Fibroblast of mammary gland (primary cell): Measurements from ENCODE around the gene KIF25.
A peak's percentile ranks its signal among the peaks of the same experiment; 100 is the strongest.

ENCODE experiments used
- DNase-seq: peaks from one replicate; pipeline ENCODE4 v3.0.0-alpha.2; 2010; ENCODE audit warnings: low read depth
- H3K4me3 ChIP-seq: 2 replicates; pipeline ENCODE4 v1.5.1; 2011; ENCODE audit warnings: low read depth, mild to moderate bottlenecking, low read length, moderate library complexity; ENCODE audit not compliant: control insufficient read depth
- CTCF ChIP-seq: conservative IDR thresholded peaks from 2 replicates; pipeline ENCODE4 v1.5.1; 2011; ENCODE audit warnings: low read depth, low read length, inconsistent platforms; ENCODE audit not compliant: control insufficient read depth, insufficient read depth

KIF25 gene

GRCh38 chr6:168086616-168087015 lies 89.1 kb downstream of the KIF25 start:
- no peak for DNase-seq
- no peak overlapping the region for H3K4me3 ChIP-seq
- TF ChIP-seq CTCF, result no peak

GRCh38 chr6:168087436-168088160 lies 90.1 kb downstream of the KIF25 start:
- no peak overlapping the region for H3K4me3 ChIP-seq
- DNase-seq, result no peak
- TF ChIP-seq CTCF, result no peak

GRCh38 chr6:168088161-168089053 lies 90.9 kb downstream of the KIF25 start:
- DNase-seq, result peak; percentile 2
- TF ChIP-seq CTCF, result no peak
- H3K4me3 ChIP-seq, result no peak overlapping the region

GRCh38 chr6:168089186-168090063 lies 92.0 kb downstream of the KIF25 start:
- no peak overlapping the region for H3K4me3 ChIP-seq
- DNase-seq, result no peak
- no peak for TF ChIP-seq CTCF

- H3K4me3 ChIP-seq, result no peak overlapping the region
- no peak for DNase-seq
- no peak for TF ChIP-seq CTCF
These were observed 92.7 kb downstream of the KIF25 start for GRCh38 chr6:168090064-168090690.

- TF ChIP-seq CTCF, result no peak
- H3K4me3 ChIP-seq, result no peak overlapping the region
- no peak for DNase-seq
These were observed 93.2 kb downstream of the KIF25 start for GRCh38 chr6:168090706-168091105.
